Aorta (tissue), 5 donors: Measurements from ENCODE around the gene SRRM4. TPM values are rescaled to one million over a fixed set of nuclear protein-coding genes. Genes with fewer than 3 reads are reported as not detected.

Experiments
- ATAC-seq: fragments of 200-7000 bp; cut with Tn5 transposase; one replicate; pipeline ENCODE4 v1.9.1; 2022; ENCODE audit warnings: moderate library complexity; ENCODE audit not compliant: low FRiP score
- DNase-seq, 2 donors: peaks; one replicate each; pipeline ENCODE4 v3.0.0-alpha.2; 2020
- H3K27ac ChIP-seq, 2 donors: one replicate each; pipeline ENCODE4 v1.5.1; 2013; ENCODE audit warnings: low read length in 2 of 2, mild to moderate bottlenecking in 2 of 2, moderate library complexity in 2 of 2, control low read depth in 1 of 2, inconsistent platforms in 1 of 2, low read depth in 1 of 2
- H3K27me3 ChIP-seq, 2 donors: one replicate each; pipeline ENCODE4 v1.6.1; 2013; ENCODE audit warnings: control low read depth in 1 of 2, low read length in 1 of 2, mild to moderate bottlenecking in 1 of 2, moderate library complexity in 1 of 2; ENCODE audit not compliant: insufficient read depth in 2 of 2, control insufficient read depth in 1 of 2
- H3K36me3 ChIP-seq, 2 donors: one replicate each; pipeline ENCODE4 v1.6.1; 2013; ENCODE audit warnings: control low read depth in 1 of 2, low read length in 1 of 2, mild to moderate bottlenecking in 1 of 2; ENCODE audit not compliant: insufficient read depth in 2 of 2, control insufficient read depth in 1 of 2
- H3K4me1 ChIP-seq, 2 donors: one replicate each; pipeline ENCODE4 v1.6.1; 2013; ENCODE audit warnings: low read length in 2 of 2, control low read depth in 1 of 2, mild to moderate bottlenecking in 1 of 2, moderate library complexity in 1 of 2; ENCODE audit not compliant: insufficient read depth in 2 of 2, control insufficient read depth in 1 of 2
- H3K4me3 ChIP-seq, 2 donors: one replicate each; pipeline ENCODE4 v1.5.1; 2013; ENCODE audit warnings: low read length in 2 of 2, control low read depth in 1 of 2, mild to moderate bottlenecking in 1 of 2
- H3K9me3 ChIP-seq: one replicate; pipeline ENCODE4 v1.6.1; 2013; ENCODE audit warnings: mild to moderate bottlenecking, low read length; ENCODE audit not compliant: control insufficient read depth
- WGBS, 2 donors: extraction: QIAGEN DNeasy Blood & Tissue Kit; methylation state at CpG; one replicate each; pipeline ENCODE4 v1.1.7; 2013; 5-methylcytosine and 5-hydroxymethylcytosine counted together
- intact Hi-C, 2 donors: fragments of 100-400 bp; cut with DNase I; formaldehyde crosslinking; loops; one replicate each; pipeline versions ENCODE4 v1.14.2 to v1.15.0; 2022
- polyA plus RNA-seq, 2 donors: library from polyadenylated mRNA; stranded (reverse); fragments of 200-250 nt; gene quantifications; one replicate each; pipeline ENCODE4 v1.2.3, GENCODE V29; 2013
- total RNA-seq, 2 donors: library from RNA; stranded (reverse); fragmentation: NEBNext Ultra II Directional; extraction: Animal tissue kit (Norgen Biotek cat#: 25700); gene quantifications; one replicate each; pipeline ENCODE4 v1.2.1, GENCODE V29; 2021
- donor health status: healthy with polysubstance abuse.
- donor health status: Bipolar disorder and iron deficiency.
- donor health status: DM: no; HTN: no; CAD: no.
- donor health status: DM: no; HTN: no; CAD: no.
- donor health status: DM: yes; HTN: yes; CAD: no.

Gene SRRM4
- total and polyA plus RNA-seq, 4 donors, result 0.13 to 0.88 (median 0.25) TPM

- no peak overlapping the region for H3K4me3 ChIP-seq
- no peaks in the 10 kb centered on the region for H3K9me3 ChIP-seq
- no peaks in the 10 kb centered on the region for H3K27me3 ChIP-seq
- H3K4me1 ChIP-seq, result no peaks in the 10 kb centered on the region
- intact Hi-C loops, result no loop called here
- DNase-seq (no peak), ATAC-seq (no peak)
- H3K36me3 ChIP-seq, result no peaks in the 10 kb centered on the region
- 90 to 94% methylated on average over 4 of the region's 4 CpGs for WGBS, 2 donors
- H3K27ac ChIP-seq, result no peak overlapping the region
Observed at GRCh38 chr12:119200601-119201000, 219.3 kb downstream of the SRRM4 start.

DNA sequence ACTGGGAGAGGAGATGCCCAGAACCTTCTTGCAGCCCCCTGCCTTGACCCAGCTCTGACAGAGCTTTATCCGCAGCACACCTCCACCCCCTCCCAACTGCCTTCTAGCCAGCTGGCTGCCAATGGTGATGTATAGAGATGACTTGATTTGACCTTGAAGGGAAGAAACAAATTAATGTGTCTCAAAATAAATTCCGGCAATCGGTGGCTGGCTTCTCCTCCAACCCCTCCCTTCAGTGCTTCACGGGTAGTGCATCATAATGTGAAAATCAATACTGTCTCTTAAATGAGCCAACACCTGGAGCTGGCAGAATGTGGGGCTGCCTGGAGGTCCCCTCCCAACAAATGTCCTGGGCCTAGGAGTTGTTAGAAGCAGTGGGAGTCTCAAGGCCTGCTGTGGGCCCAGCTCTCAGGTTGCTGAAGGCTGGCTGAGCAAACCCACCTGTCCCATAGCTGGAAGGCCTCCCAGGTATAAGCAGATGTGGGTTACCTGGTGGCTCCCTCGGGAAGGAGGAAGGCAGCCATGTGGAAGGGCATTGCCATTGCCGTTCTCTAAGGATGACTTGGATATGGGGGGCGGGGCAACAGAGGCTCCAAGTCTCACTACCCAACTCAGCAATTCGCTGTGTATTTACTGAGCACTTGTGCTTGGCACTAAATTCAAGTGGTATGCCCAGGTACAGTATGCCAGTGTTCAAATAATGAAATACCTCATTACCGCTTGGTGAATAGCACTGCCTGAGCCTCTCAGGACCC is 220.6 kb downstream of the SRRM4 start:
- ATAC-seq, result no peak
- no peaks in the 10 kb centered on the region for H3K4me1 ChIP-seq

DNA sequence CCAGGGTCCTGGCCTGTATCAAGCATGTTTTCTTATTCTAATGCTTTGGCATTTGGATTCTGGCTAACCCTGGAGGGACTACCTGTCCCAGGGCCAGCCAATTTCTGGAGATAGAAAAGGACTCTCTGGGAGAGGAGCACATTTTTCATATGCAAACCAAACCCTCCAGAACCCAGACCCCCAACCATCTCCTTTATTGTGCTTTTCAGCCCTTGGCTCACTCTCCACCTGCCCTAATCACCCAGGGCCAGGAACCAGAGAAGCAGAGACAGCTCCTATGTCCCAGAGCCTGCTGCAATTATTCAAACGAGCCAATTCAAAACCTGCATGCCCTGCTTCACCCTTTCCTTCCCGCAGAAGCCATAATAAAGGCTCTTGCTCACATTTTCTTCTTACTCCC is 221.2 kb downstream of the SRRM4 start:
- no peaks in the 10 kb centered on the region for H3K9me3 ChIP-seq
- no peaks in the 10 kb centered on the region for H3K36me3 ChIP-seq
- DNase-seq, result no peak
- no peaks in the 10 kb centered on the region for H3K4me1 ChIP-seq
- 25 to 41% methylated on average over 2 of the region's 2 CpGs for WGBS, 2 donors
- no peak for ATAC-seq
- no peaks in the 10 kb centered on the region for H3K27me3 ChIP-seq
- H3K4me3 ChIP-seq, result no peak overlapping the region
- intact Hi-C loops, result no loop called here
- no peak overlapping the region for H3K27ac ChIP-seq

More for the DNA sequence above, 220.6 kb downstream of the SRRM4 start:
- 79 to 87% methylated on average over 9 of the region's 9 CpGs for WGBS, 2 donors
- no peak overlapping the region for H3K4me3 ChIP-seq
- no peaks in the 10 kb centered on the region for H3K27me3 ChIP-seq
- H3K36me3 ChIP-seq, result no peaks in the 10 kb centered on the region
- H3K9me3 ChIP-seq, result no peaks in the 10 kb centered on the region
- no peak overlapping the region for H3K27ac ChIP-seq
- intact Hi-C loops, result no loop called here
- no peak for DNase-seq

- Histone ChIP-seq H3K4me1 (no peaks in the 10 kb centered on the region), H3K9me3 (no peaks in the 10 kb centered on the region), H3K36me3 (no peaks in the 10 kb centered on the region), H3K27me3 (no peaks in the 10 kb centered on the region), H3K4me3 (no peak overlapping the region), H3K27ac (no peak overlapping the region)
- intact Hi-C loops, result no loop called here
- no peak for DNase-seq
- WGBS, 2 donors, result 35 to 36% methylated on average over 2 of the region's 2 CpGs
- no peak for ATAC-seq
Observed at GRCh38 chr12:119204131-119204530, 222.8 kb downstream of the SRRM4 start.

- H3K4me1 ChIP-seq, result no peaks in the 10 kb centered on the region
- 75 to 80% methylated on average over 7 of the region's 7 CpGs for WGBS, 2 donors
- intact Hi-C loops, result no loop called here
- no peaks in the 10 kb centered on the region for H3K27me3 ChIP-seq
- H3K9me3 ChIP-seq, result no peaks in the 10 kb centered on the region
- no peak overlapping the region for H3K4me3 ChIP-seq
- H3K27ac ChIP-seq, result no peak overlapping the region
- ATAC-seq (no peak), DNase-seq (no peak)
- H3K36me3 ChIP-seq, result no peaks in the 10 kb centered on the region
Observed at GRCh38 chr12:119204671-119205285, 223.4 kb downstream of the SRRM4 start.

DNA sequence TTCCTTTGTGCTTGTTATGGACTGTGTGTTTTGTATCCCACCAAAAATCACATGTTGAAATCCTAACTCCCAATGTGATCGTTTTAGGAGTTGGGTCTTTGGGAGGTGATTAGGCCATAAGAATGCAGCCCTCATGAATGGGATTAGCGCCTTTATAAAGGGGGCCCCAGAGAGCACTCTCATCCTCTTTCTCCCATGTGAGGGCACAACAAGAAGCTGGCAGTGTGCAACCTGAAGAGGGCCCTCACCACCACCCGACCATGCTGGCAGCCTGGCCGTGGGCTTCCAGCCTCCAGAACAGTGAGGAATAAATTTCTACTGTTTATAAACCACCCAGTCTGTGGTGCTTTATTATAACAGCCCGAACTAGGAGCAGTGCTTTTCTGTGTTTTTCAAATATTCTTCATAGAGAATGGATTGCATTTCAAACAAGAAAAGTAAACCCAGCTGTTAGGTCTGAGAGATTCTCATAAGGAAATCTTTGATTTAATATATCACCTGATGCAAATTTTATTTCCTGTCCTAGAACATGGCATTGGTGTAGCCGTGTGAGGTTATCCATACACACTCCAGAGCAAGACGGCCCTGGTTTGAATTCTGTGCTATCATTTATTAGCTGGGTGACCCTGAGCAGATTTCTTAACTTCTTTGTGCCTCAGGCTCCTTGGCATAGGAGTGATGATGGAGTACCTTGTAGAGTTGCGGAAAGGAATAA is 225.2 kb downstream of the SRRM4 start:
- H3K4me1 ChIP-seq, result no peaks in the 10 kb centered on the region
- DNase-seq (no peak), ATAC-seq (no peak)
- no peaks in the 10 kb centered on the region for H3K36me3 ChIP-seq
- H3K27me3 ChIP-seq, result no peaks in the 10 kb centered on the region
- H3K9me3 ChIP-seq, result no peaks in the 10 kb centered on the region
- no peak overlapping the region for H3K27ac ChIP-seq
- H3K4me3 ChIP-seq, result no peak overlapping the region
- intact Hi-C loops, result no loop called here
- WGBS, 2 donors, result 63 to 73% methylated on average over 8 of the region's 8 CpGs

- WGBS, 2 donors, result 83 to 92% methylated on average over 2 of the region's 2 CpGs
- Histone ChIP-seq H3K27ac (no peak overlapping the region), H3K27me3 (no peaks in the 10 kb centered on the region), H3K4me3 (no peak overlapping the region), H3K36me3 (no peaks in the 10 kb centered on the region), H3K9me3 (no peaks in the 10 kb centered on the region), H3K4me1 (no peaks in the 10 kb centered on the region)
- ATAC-seq (no peak), DNase-seq (no peak)
- intact Hi-C loops, result no loop called here
Observed at GRCh38 chr12:119207063-119207560, 225.8 kb downstream of the SRRM4 start.

- H3K27ac ChIP-seq, result no peak overlapping the region
- H3K9me3 ChIP-seq, result no peaks in the 10 kb centered on the region
- H3K4me3 ChIP-seq, result no peak overlapping the region
- no peaks in the 10 kb centered on the region for H3K27me3 ChIP-seq
- WGBS, 2 donors, result 5 to 10% methylated on average over 6 of the region's 6 CpGs
- peak; percentile 81 to 83 for DNase-seq
- no peaks in the 10 kb centered on the region for H3K4me1 ChIP-seq
- ATAC-seq, result peak; percentile 94
- intact Hi-C loops, result no loop called here
- H3K36me3 ChIP-seq, result no peaks in the 10 kb centered on the region
Observed at GRCh38 chr12:119208626-119209061, 227.3 kb downstream of the SRRM4 start.
